Activated CD4-positive, alpha-beta T cell treated with anti-CD3 and anti-CD28 coated beads, Interleukin-2, Interleukin-6, amounts not matched to agents 100 ng/mL and 50 ng/mL, durations not matched to agents 16 hours and 8 hours (primary cell): ENCODE measurements around the gene ZCCHC3.
"Not testable (repeated sequence)": the region's sequence is repeated elsewhere in the genome, so short reads cannot be mapped to it uniquely, and the experiment has no call there.

ENCODE experiments used
- DNase-seq: peaks from one replicate; pipeline ENCODE4 v3.0.0-alpha.2; 2020

ZCCHC3 gene

GRCh38 chr20:313948-314347, 16.6 kb downstream of the ZCCHC3 start:
- no peak for DNase-seq

- DNase-seq, result no peak
Measured at GRCh38 chr20:316316-317068, 19.1 kb downstream of the ZCCHC3 start.

- peak; percentile 94 for DNase-seq
Measured at GRCh38 chr20:324177-325044, 27.0 kb downstream of the ZCCHC3 start.

- DNase-seq, result peak; percentile 98
Measured at GRCh38 chr20:325045-325888, 27.9 kb downstream of the ZCCHC3 start, which contains the start of gene SOX12. TSS of gene SOX12 (plus strand) at chr20:325552. CDS start at chr20:325925, 373 bp downstream.

- peak; percentile 53 for DNase-seq
Measured at GRCh38 chr20:325889-326644, 28.7 kb downstream of the ZCCHC3 start.

- no peak for DNase-seq
Measured at GRCh38 chr20:326645-327185, 29.3 kb downstream of the ZCCHC3 start.

- DNase-seq, result peak; percentile 71
Measured at GRCh38 chr20:327186-328026, 30.0 kb downstream of the ZCCHC3 start.

GRCh38 chr20:328027-328974, 30.9 kb downstream of the ZCCHC3 start:
- DNase-seq, result no peak

GRCh38 chr20:328975-329695, 31.8 kb downstream of the ZCCHC3 start:
- DNase-seq, result no peak

- no peak for DNase-seq
Measured at GRCh38 chr20:329851-330232, 32.5 kb downstream of the ZCCHC3 start.

- DNase-seq, result peak; percentile 77
Measured at GRCh38 chr20:330233-331149, 33.1 kb downstream of the ZCCHC3 start.

GRCh38 chr20:334578-334977, 37.2 kb downstream of the ZCCHC3 start:
- DNase-seq, result no peak

GRCh38 chr20:336040-336439, 38.7 kb downstream of the ZCCHC3 start:
- not testable (repeated sequence) for DNase-seq

GRCh38 chr20:341682-342081, 44.3 kb downstream of the ZCCHC3 start:
- DNase-seq, result peak; percentile 32

- no peak for DNase-seq
Measured at GRCh38 chr20:343107-343506, 45.7 kb downstream of the ZCCHC3 start.

- no peak for DNase-seq
Measured at GRCh38 chr20:346033-346639, 48.8 kb downstream of the ZCCHC3 start.

GRCh38 chr20:346640-347316, 49.4 kb downstream of the ZCCHC3 start, which contains the start of gene NRSN2:
TSS of gene NRSN2 (plus strand) at chr20:347111. CDS start at chr20:349644, 2,533 bp downstream.
- DNase-seq, result peak; percentile 35
